NCI-H1436 (cell line): ENCODE measurements around the gene ADGRD2.

Experiments
- DNase-seq: peaks from one replicate; lab custom pipeline; 2025; lab: John Stamatoyannopoulos, UW

The ADGRD2 gene

DNA sequence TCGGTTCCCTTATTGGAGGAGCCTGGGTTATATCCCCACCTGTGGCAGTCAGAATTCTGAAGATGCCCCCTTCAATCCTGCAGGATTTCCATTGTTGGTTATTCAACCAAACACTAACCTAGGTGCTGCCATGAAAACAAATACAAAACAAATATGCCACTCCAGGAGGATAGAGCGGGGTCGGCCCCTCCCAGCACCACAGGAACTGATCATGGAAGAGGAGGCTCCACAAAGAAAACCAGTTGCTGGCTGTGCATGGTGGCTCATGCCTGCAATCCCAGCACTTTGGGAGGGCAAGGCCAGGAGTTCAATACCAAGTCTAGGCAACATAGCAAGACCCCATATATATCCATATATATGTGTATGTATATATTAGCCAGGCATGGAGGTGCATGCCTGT, 13.2 kb upstream of the ADGRD2 start:
- DNase-seq, result no peak

DNA sequence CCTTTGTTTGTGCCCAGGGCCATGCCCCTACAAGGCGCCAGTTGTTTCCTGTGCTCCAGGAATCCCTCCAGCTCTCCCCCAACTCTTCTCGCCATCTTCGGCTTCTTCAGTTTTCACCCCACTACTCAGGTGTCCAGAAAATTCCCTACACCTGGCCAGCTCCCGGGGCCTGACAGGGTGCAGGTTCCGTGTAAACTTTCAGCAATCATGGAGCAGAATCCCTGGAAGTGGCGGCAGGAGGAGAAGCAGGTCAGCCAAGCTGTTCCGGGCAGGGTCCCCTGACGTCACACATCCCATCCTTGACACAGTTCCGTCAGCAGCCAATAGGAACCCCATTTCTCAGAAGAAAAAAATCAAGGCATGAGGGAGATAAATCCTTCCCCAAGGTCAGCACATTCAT, 12.2 kb upstream of the ADGRD2 start:
- no peak for DNase-seq

DNA sequence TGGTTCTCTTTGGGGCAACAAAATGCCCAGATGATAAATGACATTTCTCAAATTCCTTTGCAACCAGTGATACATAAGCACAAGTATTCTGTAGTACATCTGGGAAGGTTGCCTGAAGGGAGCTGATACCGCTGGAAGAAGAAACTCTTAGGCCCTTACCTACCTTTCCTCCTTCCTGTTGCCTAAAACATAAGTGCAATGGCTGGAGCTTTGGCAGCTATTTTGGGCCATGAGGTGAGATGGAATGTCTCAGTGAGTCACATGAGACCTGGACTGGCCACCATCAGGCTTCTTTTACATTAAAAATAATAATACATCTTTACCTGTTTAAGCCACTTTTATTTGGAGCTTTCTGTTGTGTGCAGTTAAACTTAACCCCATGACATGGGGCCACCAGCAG, 11.2 kb upstream of the ADGRD2 start:
- DNase-seq, result no peak

DNA sequence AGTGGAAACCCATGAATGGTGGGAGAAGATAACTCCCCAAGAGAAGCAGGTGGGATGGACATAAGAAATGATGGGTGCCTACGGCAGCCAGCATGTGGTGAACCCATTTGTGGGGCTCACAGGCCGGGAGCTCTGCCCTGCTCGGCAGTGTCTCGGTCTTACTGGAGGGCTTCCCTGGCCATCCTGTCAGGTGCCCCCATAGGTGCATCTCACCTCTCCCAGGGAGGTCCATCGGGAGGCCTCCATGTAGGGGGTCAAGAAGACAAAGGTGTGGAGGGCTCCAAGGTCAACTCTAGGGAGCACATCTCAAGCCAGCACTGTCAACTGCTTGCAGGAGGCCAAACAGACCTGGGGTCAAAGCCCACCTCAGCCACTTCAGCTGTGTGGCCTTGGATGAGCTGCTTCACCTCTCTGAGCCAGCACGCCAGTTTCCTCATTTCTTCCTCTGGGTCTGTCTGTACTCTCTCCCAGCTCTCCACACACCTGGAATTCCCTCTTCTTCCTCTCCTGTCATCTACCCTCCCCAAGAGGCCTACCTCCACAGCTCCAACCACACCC, 10.5 kb upstream of the ADGRD2 start:
- no peak for DNase-seq

DNA sequence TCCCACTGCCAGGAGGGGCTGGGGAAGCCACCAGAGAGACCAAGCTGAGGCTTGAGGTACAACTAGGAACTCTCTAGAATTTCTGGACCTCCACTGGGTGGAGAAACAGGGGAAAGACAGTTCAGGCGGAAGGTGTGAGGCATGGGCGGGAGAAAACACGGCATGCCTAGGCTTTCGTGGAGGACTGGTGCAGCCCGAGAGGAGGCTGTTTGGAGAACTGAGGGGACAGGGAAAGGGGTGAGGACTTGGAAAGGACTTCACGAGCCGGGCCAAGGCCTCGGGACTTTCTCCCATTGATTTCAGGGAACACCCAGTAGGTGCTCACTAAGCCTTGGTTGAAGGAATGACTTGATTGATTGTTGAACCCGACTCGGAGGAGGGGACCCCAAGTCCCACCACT, 9.5 kb upstream of the ADGRD2 start:
- no peak for DNase-seq

DNA sequence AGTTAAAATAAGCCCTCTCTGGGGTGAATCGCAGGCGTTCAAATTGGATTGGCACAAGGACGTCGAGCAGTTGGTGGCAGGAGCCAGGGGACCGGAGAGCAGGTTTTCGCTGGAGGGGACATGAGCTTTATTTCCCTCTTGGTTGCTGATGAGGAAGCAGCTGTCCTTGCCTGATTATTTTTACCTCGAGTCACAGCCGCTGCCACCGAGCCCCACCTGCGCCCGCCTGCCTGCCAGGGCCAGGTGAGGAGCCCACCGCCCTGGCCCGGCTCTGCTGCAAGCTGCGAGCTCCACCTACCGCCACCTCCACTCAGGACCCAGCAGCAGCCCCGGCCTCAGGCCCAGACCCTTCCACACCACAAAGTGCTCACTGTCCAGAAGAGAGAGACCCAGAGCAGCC, 9.0 kb upstream of the ADGRD2 start:
- DNase-seq, result no peak

DNA sequence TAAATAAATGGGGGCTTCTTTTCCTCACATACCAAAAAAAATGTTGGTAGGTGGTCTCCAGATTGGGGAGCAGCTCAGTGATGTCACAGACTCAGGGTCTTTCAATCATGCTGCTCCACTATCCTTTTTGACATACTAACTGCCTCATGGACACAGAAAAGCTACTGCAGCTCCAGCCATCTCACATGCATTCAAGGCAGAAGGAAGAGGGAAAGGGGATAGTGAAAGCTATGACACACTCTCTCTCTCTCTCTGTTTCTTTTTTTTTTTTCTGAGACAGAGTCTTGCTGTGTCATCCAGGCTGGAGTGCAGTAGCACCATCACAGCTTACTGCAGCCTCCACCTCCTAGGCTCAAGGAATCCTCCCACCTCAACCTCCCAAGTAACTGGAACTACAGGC, 7.9 kb upstream of the ADGRD2 start:
- no peak for DNase-seq

DNA sequence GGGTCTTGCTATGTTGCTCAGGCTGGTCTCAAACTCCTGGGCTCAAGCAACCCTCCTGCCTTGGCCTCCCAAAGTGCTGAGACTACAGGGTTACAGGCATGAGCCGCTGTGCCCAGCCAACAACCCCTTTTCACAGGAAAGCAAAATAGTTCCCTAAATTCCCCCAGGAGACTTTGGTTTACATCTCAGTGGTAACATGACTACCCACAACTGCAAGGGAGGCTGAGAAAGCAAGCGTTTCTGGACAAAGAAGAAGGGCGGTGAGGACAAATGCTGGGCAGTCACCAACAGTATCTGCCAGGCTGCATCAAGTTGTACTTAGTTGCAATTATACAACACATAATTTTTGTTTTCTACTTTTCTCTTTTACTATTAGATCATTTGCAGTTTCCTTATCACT, 7.4 kb upstream of the ADGRD2 start:
- DNase-seq, result no peak

DNA sequence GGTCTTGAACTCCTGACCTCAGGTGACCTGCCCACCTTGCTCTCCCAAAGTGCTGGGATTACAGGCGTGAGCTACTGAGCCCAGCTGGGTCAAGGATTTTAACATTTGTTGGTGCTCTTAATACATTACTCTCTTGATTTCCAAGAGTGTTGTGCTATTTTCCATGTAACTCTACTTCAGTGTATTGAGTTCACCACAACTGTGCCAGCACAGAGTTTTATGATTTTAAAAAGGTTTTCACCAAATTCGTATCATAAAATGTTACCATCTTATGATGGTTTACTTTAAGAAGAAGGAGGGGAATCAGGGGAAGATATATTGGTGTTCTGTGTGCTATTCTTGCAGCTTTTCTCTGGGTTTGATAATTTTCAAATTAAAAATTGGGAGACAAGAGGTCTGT, 6.6 kb upstream of the ADGRD2 start:
- no peak for DNase-seq

DNA sequence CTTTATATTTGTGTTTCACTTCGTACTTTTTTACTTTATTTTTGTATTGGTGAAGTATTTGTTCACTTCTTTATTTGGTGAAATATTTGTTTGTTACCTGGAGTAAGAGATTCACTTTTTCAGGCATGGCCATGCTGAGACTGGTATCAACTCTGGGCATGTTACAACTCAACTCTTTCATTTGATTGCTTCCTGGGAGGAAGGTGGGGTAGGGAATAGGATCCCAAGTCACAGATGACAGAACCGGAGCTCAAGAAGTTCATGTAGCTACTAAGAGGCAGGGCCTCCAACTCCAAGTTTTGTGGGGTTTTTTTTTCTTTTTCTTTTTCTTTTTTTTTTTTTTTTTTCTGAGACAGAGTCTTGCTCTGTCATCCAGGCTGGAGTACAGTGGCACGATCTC, 6.1 kb upstream of the ADGRD2 start:
- no peak for DNase-seq

DNA sequence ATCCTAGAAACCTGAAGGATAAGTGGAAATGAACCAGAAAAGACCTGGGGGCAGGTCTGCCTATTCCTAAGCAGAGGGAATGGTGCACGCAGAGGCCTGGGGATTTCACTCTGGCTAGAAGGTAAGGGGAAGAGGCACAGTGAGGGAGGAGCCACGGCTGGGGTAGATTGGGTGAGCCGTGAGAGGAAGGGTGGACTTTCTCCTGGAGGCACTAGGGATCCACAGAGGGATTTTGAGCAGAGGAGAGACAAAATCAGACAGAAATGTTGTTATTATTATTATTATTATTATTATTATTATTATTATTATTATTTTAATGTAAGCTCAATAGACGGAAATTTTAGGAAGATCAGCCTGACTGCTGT, 3.0 kb upstream of the ADGRD2 start:
- no peak for DNase-seq

DNA sequence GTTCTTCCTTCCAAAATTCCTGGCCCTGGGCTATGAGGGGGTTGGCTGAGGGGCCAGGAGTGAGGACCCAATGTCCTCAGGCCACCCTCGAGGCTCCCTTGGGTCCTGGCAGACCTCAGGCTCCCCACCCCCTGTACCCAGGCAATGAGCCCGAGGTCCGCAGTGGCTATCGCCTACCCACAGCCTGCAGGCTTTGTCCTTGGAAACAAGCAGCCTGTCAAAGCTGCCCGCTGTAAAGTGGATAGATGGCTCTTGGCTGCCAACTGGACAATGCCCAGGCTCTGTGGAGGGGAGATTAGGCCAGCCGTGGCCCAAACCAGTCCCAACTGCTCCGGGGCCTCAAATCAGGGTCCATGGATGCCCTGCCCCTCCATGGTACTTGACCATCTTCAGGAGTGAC, 2.2 kb upstream of the ADGRD2 start:
- DNase-seq, result no peak

DNA sequence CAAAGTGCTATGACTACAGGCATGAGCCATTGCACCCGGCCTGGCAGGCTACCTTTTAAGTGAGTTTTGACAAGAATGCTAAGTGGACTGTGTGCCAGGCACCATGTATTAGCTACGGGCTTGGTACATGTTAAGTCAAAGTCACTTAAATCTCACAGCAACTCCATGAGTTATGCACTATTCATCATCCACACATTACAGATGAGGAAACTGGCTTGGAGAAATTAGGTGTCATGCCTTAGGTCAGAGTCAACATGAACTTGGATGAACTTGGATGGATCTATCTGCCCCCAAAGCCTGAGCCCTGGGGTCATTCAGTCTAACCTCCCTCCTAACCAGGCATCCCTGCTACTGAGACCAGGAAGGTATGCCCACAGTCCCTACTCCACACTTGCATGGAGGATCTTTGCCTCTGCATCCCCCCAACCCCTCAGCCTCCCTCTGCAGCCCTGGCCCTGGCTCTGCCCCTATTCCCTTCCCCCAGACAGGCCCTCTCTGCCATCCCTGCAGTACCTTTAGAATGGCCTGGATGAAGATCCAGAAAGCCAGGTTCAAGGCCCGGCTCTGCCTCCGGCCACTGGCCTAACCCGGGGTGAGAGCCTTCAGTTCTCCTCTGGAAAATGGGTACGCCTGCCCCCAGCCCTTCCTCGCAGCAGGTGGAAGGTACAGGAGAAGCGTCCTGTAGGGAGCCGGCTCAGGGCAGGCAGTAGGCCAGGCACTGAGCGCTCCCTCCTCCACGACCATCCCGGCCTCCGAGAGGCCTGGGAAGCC, 685 bp upstream of the ADGRD2 start:
- DNase-seq, result no peak

DNA sequence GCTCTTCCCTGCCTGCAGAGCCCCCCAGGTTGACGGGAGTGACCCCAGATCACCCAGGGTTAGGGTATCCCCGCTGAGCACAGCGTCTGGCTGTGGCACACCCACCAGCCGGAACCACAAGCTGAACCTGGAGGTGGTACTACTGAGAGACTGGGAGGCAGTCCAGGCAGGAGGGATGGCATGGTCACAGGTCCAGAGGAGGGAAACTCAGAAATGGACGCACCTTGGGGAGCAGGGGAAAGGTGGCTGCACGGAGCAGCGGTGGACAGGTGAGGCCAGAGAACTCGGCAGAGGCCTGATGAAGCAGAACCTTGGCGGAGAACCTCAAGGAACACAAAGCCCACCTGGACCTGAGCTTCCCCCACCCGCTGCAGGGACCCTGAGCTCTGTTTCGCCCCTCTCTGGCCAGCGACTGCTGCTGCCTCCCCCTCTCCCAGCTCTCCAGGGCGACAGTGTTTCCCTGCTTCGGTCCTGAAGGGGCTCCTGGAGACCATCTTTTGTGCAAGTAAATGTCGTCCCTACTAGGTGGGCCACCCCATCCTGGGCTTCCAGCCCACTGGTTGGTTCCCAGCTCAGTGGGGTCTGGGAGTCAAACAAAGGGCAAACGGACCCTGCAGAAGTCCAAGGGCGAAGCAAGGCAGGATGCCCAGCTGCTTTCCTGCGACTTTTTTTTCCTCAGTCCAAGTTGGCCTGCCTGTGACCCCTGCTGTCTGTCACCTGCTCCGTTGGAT, 845 bp downstream of the ADGRD2 start:
- DNase-seq, result no peak

DNA sequence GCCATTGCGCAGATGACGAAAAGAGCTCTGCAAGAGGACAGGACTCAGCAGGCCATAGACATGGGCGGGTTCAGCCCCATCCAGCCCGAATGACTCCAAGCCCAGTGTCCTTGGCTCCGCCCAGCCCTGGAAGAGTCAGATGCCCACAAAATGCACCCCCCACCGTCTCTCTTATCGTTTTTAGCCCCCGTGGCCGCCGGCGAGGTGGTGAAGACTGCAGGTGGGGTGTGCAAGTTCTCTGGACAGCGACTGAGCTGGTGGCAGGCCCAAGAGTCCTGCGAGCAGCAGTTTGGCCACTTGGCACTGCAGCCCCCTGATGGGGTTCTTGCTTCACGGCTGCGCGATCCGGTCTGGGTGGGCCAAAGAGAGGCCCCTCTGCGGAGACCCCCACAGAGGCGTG, 2.1 kb downstream of the ADGRD2 start:
- DNase-seq, result no peak

DNA sequence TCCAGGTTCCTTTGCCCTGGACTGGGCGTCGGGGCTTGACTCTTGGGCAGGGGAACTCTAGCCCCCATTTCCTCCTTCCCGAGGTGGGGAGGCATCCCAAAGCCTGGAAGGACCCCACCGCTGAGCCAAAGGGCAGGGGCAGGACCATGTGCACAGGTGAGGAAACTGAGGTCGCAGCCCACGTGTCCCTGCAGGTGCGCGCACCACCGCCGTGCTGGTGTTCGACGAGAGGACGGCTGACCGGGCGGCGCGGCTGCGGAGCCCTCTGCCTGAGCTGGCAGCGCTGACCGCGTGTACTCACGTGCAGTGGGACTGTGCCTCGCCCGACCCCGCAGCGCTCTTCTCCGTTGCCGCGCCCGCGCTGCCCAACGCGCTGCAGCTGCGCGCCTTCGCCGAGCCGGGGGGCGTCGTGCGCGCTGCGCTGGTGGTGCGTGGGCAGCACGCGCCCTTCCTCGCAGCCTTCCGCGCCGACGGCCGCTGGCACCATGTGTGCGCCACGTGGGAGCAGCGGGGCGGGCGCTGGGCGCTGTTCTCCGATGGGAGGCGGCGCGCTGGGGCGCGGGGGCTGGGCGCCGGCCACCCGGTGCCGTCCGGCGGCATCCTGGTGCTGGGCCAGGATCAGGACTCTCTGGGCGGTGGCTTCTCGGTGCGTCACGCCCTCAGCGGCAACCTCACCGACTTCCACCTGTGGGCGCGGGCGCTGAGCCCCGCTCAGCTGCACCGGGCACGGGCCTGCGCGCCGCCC, 2.8 kb downstream of the ADGRD2 start:
- DNase-seq, result no peak

DNA sequence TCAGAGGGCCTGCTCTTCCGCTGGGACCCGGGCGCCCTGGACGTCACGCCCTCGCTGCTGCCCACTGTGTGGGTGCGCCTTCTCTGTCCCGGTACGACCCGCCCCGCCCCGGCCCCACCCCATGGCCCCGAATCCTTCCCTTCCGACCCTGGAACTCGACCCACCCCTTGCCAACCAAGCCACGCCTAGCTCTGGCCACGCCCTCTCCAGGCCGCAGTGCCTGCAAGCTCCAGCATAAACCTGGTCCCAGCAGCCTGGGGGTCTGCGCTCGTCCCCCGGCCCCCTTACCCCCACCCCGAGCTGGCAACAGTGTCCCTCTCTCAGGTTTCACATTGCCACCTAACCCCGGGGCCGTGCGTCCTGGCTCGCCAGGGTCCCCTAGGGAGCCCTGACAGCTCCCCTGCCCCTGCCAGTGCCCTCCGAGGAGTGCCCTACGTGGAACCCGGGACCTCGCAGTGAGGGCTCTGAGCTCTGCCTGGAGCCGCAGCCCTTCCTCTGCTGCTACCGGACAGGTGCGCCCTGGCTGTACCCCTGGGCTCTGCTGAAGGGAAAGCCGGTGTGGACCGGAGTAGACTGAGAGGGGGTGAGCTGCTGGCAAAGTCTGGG, 3.4 kb downstream of the ADGRD2 start:
- no peak for DNase-seq

DNA sequence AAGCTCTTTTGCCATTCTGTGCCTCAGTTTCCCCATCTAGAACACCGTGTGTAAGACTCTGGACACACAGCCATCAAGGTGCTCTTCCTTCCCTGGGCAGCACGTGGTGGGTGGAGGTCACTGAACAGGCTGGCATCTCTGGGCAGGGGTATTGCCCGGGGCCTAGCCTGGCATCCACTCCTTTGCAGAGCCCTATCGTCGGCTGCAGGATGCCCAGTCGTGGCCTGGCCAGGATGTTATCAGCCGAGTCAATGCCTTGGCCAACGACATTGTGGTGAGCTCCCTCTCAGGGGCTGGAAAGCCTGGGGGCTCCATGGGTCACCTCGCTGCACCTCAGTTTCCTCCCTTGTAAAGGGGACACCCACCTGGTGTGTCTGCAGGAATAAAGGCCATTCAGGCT, 4.0 kb downstream of the ADGRD2 start:
- no peak for DNase-seq

DNA sequence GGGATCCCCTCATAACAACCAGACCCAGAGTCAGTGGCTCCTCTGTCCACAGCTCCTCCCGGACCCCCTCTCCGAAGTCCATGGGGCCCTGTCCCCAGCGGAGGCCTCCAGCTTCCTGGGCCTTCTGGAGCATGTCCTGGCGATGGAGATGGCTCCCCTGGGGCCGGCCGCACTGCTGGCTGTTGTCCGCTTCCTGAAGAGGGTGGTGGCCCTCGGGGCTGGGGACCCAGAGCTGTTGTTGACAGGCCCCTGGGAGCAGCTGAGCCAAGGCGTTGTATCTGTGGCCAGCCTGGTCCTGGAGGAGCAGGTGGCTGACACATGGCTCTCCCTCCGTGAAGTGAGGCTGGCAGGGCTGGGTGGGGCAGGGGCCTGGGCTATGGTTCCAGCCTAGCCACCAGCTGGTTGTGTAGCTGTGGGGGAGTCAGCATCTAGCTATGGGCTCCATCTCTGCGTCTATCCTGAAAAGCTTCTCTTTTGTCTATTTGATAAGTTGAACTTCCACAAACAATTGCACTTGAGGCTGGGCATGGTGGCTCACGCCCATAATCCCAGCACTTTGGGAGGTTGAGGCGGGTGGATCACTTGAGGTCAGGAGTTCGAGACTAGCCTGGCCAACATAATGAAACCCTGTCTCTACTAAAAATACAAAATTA, 4.7 kb downstream of the ADGRD2 start:
- DNase-seq, result no peak

DNA sequence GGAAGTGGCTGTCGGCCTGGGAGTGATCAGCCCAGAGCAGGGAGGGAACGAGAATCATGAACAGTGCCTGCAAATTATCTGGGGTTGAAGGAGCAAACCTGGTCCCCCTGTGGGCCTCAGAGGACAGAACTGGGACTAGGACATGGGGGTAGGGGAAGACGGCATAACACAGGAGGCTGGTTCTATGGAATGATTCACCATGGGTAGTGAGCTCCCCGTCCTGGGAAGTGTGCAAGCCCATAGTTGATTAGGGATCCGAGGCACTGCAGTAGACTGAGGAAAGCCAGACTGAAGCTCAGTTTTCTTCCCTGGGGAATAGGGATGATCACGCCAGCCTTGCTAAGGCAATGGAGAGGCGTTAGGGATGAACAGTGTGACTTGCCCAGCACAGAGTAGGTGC, 5.6 kb downstream of the ADGRD2 start:
- no peak for DNase-seq

DNA sequence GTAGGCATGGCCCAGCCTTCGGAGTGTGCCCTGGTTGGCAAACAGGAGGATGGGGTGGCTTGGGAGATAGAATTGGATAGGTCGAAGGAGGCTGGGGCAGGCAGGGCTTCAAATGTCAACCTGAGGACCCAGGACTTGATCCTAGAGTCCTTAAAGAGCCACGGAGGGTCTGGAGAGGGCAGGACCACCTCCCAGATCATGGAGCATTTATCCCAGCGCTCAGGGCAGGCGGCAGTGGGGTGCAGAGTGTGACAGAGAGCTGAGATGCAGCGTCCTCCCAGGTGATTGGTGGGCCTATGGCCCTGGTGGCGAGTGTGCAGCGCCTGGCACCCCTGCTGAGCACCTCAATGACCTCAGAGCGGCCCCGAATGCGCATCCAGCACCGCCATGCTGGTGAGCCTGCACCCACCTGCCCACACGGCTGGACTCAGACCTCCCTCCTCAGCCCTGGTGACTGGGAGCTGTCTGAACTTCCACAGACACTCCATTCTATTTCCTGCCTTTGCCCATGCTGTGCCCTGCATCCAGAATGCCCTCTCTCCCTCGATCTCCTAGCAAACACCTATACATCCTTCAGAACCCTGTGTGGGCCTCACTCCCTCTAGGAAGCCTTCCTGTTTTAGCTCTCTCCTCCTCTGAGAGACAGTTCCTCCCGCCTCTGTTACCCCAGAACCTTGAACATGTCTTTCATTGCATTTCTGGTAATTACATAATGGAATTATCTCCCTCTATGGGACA, 6.3 kb downstream of the ADGRD2 start:
- DNase-seq, result no peak
